Fibroblast of lung (primary cell): ENCODE measurements around the gene RASSF3.

Source experiments
- CTCF ChIP-seq, 2 donors: IDR thresholded peaks in 1 of 2; conservative IDR thresholded peaks in 1 of 2; 1 replicate in 1 of 2; 2 replicates in 1 of 2; pipeline ENCODE4 v1.5.1; 2011 to 2012; ENCODE audit warnings: low read length in 2 of 2, control low read depth in 1 of 2, inconsistent platforms in 1 of 2, low read depth in 1 of 2, mild to moderate bottlenecking in 1 of 2
- EZH2 ChIP-seq: IDR thresholded peaks from 2 replicates; pipeline ENCODE4 v1.5.1; 2012; ENCODE audit warnings: low read length, control low read depth, mild to moderate bottlenecking; ENCODE audit errors: missing control alignments

DNA sequence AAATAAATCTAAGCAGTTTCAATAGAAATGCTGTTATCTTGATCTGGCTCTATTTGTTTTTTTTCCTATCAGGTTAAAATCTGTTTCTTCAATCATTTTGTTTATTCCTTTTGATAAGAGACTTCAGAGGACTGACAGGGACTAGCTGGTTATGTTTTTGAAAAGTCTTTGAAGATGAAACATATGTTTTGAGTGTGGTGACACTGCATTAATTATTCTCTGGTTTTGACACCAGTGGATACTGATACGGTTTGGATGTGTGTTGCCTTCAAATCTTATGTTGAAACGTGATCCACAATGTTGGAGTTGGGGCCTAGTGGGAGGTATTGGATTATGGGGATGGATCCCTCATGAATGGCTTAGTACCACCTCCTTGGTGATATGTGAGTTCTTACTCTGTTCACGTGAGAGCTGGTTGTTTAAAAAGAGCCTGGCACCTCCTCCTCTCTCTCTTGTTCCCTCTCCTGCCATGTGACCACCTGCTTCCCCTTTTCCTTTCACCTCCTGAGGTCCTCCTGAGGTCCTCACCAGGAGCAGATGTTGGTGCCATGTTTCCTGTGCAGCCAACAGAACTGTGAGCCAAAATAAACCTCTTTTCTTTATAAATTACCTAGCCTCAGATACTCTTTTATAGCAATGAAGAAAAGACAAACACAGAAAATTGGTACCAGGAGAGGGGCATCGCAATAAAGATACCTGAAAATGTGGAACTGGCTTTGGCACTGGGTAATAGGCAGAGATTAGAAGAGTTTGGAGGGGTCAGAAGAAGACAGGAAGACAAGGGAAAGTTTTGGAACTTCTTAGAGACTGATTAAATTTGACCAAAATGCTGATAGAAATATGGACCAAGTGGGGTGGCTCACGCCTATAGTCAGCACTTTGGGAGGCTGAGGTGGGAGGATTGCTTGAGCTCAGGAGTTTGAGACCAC, 23.0 kb downstream of the RASSF3 start:
- TF ChIP-seq CTCF (conservative IDR thresholded peaks at IDR 0.05 in 1 of 2, IDR thresholded peaks at IDR 0.05 in 1 of 2; ENCODE audit: low read depth in 1 of 2, low read length in 2 of 2) (no peak), EZH2 (no peak)
